Limb (tissue), 2 donors: ENCODE data around the gene GJD3.
"Not testable (repeated sequence)": the region's sequence is repeated elsewhere in the genome, so short reads cannot be mapped to it uniquely, and the experiment has no call there.

Source experiments
- DNase-seq, 2 donors: peaks; one replicate each; pipeline ENCODE4 v3.0.0-alpha.2; 2016; ENCODE audit errors: extremely low spot score in 2 of 2

GJD3 gene, protein sequence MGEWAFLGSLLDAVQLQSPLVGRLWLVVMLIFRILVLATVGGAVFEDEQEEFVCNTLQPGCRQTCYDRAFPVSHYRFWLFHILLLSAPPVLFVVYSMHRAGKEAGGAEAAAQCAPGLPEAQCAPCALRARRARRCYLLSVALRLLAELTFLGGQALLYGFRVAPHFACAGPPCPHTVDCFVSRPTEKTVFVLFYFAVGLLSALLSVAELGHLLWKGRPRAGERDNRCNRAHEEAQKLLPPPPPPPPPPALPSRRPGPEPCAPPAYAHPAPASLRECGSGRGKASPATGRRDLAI

DNA sequence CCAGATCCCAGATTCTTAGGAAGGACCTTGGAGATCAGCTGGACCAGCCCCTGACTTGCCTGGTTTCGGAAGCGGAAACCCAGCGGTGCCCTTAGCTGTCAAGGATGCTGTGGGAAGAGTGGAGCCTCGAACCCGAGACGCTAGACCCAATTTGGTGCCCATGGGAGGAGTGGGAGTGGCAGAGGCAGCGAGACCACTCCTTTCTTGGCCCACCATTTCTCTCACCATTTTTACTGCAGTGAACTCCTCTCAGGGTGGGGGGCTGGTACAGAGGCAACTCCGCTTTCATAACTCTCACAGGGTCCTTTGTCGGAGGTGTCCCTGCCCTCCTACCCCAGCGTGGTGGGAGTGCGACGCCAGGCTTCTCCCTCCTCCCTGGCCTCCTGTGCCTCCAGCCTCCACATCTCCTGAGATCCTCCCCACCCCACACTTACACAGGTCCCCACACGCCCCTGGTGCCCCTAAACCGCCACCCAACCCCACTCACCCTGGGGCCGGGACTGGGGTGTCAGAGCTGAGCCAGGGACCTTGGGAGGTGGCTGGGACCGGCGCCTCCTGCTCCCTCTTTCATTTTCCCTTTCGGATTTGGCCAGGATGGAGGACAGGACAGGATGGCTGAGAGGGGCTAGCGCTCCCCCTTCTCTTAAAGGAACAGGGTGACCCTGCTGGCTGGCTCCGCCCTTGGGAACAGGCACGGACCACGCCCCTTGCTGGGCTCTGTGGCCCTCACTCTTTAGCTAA is at the start of gene GJD3:
GJD3 (minus strand) TSS at position 617 of the 741 bp plus-strand sequence. CDS start 922 bp downstream, outside the sequence.
- DNase-seq: no peak

DNA sequence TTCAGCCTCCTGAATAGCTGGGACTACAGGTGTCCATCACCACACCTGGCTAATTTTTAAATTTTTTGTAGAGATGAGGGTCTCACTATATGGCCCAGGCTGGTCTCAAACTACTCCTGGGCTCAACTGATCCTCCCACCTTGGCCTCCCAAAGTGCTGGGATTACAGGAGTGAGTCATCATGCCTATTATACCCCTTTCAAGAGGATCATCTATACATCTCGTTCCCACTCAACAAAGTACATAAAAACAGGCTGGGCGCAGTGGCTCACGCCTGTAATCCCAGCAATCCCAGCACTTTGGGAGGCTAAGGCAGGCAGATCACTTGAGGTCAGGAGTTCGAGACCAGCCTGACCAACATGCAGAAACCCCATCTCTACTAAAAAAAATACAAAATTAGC is 49.8 kb upstream of the GJD3 start:
- not testable (repeated sequence) for DNase-seq

DNA sequence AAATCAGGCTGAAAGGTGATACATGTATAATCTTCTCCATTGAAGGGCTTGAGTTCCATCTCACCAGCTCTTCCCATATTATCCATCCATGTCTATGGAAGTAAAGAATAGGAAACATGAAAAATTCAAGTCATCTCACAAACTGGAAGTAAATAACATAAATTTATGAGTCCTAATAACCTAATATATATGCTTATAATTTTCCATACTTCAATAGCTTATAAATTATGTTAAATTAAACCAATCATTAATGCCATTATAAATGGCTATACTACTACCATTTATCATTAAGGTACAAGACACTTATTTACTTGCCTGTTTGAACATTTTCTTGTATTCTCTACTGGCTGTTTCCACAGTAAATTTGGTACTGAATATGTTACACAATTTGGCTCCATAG is 48.3 kb upstream of the GJD3 start:
- no peak for DNase-seq

DNA sequence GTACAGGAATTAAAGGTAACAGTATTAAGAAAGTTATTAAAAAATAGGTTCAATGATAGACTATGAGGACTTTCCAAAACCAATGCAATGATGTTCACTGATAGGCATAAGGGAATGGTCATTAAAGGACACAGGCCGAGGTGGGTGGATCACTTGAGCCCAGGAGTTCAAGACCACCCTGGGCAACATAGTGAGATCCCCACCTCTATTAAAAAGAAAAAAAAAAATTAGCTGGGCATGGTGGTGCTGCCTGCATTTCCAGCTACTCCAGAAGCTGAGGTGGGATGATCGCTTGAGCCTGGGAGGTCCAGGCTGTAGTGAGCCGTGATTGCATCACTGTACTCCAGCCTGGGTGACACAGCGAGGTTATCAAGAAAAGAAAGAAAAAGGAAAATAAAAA is 47.3 kb upstream of the GJD3 start:
- DNase-seq: no peak

DNA sequence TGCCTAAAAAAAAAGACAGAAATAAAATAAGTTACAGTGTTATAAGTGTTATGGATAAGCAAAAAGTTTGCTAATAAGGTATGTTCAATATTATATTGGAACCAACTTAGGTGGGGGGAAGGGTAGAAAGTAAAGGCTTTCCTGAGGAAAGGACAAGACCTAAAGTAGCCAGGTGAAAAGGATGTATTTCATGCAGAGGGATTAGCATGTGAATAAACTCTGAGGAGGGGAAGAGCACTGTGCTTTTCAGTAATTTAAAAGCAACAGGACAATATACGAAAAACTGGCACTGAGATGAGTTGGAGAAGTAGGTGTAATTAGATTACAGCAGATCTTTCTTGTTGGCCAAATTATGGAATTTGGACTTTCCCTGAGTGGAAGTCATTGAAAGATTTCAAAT is 45.5 kb upstream of the GJD3 start:
- no peak for DNase-seq

DNA sequence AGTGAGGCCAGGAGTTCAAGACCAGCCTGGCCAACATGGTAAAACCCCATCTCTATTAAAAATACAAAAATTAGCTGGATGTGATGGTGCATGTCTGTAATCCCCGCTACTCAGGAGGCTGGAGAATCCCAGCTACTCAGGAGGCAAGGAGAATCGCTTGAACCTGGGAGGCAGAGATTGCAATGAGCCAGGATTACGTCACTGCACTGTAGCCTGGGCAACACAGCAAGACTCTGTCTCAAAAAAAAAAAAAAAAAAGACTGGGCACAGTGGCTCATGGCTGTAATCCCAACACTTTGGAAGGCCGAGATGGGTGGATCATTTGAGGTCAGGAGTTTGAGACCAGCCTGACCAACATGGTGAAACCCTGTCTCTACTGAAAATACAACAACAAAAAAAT is 45.0 kb upstream of the GJD3 start:
- not testable (repeated sequence) for DNase-seq

DNA sequence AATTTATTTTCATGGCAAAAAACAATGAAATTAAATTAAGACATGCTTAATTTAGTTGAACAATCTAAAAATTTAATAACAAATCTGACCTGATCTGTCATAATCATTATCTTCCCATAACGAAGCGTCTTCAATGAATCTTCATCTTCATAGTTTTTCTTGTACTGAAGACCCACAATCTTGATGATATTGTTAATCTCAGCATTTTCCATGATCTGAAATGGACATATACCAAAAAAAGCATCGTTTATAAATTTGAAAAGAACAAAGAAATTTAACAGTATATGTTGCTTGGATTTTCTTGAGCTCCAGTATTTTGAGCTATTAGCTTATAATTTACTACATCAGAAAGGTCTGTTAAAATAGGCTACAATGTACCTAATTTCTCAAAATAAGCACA is 42.9 kb upstream of the GJD3 start:
- DNase-seq: no peak

DNA sequence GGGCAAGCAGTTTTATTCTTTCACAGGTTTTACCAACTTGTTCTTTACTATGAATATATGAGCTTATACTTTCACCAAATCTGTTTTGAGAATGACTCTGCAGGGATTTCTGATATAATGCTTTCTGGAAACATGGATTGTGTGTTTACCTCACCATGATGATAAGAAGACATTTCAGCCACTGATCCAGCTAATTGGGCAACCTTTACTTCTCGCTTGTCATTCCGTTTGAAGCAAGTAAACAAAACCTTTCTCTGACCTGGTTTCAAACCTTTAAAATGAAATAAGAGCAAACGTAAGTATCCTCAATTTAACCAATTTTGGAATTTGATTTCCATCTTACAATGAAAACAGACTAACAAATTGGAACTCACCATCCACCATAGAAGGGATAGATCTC is 39.5 kb upstream of the GJD3 start:
- no peak for DNase-seq

DNA sequence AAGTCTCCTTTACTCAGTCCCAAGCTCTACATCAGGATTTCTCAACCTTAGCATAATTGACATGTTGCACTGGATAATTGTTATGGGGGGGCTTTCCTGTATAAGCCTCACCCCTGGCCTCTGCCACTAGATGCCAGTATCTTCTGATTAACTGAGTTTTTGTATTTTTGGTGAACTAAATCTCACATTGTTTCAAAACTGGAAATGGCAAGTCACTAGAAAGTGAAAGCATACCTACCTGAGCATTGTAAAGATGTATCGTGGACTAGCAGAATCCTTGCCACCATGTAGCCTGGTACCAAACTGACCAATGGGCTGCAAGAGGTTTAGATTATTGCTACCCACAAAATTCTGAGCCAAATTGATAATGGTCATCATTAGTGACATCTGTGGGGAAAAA is 38.1 kb upstream of the GJD3 start:
- DNase-seq: no peak

DNA sequence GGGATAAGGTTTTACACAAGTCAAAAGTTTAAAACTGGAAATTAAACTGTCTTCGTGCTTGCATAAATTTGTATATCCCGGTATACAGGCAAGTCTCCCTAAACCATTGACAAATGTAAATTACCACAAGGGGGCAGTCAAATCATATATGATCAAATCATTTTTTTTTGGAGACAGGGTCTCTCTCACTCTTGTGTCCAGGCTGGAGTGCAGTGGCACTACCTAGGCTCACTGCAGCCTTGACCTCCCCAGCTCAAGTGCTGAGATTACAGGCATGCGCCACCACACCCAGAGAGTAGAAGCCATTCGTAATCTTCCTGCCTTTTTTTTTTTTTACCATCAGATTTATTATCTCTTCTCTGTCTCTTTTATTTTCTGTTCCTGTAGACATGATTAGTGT is 34.6 kb upstream of the GJD3 start:
- peak in 1 of 2 donors; percentile 66 for DNase-seq

DNA sequence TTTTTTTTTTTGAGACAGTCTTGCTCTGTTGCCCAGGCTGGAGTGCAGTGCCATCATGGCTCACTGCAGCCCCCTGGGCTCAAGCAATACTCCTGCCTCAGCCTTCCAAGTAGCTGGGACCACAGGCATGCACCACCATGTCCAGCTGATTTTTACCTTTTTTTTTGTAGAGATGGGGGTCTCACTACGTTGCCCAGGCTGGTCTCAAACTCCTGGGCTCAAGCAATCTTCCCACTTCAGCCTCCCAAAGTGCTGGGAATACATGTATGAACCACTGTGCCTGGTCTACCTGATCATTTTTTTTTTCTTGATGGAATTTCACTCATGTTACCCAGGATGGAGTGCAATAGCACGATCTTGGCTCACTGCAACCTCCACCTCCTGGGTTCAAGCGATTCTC is 22.0 kb upstream of the GJD3 start:
- not testable (repeated sequence) for DNase-seq

DNA sequence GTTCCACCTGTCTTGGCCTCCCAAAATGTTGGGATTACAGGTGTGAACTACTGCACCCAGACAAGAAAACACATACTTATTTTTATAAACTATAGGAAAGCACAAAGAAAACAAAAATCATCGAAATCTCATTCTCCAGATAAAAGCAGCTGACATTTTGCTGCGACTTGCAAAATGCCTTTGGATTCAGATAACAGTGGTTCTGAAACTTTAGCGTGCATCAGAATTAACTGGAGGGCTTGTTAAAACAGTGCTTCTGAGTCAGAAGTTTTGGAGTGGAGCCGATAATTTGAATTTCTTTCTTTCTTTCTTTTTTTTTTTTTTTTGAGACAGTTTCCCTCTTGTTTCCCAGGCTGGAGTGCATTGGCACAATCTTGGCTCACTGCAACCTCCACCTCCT is 17.7 kb upstream of the GJD3 start:
- DNase-seq: no peak

DNA sequence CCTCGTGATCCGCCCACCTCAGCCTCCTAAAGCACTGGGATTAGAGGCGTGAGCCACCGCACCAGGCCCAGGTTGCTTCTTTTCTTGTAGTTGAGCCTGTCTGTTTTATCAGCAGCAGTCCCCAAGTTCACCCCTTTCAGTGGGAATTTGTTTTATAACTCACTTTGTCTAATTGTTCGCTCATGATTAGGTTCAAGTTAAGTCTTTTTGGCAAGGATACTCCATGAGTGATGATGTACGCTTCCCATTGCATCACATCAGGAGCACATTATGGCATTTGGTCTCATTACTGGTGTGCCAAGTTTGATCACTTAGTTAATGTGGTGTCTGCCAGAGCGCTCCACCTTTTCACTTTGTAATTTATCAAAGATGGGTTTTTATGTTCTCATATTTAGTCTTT is 14.4 kb upstream of the GJD3 start:
- no peak for DNase-seq

DNA sequence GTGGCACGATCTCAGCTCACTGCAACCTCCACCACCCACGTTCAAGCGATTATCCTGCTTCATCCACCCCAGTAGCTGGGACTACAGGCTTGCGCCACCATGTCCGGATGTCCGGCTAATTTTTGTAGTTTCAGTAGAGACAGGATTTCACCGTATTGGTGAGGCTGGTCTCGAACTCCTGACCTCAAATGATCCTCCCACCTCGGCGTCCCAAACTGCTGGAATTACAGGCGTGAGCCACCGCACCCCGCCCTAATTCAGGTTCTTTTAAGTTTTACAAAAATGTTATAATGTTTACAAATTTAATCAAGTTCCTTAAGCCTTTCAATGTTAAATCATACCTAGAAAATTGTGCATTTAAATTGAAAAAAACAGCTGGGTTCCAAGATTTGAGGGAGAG is 13.3 kb upstream of the GJD3 start:
- no peak for DNase-seq

DNA sequence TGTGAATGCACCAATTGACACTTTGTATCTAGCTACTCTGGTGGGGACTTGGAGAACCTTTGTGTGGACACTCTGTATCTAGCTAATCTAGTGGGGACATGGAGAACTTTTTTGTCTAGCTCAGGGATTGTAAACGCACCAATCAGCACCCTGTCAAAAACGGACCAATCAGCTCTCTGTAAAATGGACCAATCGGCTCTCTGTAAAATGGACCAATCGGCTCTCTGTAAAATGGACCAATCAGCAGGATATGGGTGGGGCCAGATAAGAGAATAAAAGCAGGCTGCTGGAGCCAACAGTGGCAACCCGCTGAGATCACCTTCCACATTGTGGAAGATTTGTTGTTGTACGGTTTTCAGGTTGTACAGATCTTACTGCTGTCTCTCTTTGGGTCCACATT is 12.0 kb upstream of the GJD3 start:
- not testable (repeated sequence) for DNase-seq

DNA sequence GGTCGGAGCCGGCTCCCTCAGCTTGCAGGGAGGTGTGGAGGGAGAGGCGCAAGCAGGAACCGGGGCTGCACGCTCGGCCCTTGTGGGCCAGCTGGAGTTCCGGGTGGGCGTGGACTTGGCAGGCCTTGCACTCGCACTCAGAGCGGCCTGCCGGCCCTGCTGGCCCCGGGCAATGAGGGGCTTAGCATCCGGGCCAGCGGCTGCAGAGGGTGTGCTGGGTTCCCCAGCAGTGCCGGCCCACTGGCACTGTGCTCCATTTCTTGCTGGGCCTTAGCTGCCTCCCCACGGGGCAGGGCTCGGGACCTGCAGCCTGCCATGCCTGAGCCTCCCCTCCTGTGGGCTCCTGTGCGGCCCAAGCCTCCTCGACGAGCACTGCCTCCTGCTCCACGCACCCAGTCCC is 11.2 kb upstream of the GJD3 start:
- not testable (repeated sequence) for DNase-seq

DNA sequence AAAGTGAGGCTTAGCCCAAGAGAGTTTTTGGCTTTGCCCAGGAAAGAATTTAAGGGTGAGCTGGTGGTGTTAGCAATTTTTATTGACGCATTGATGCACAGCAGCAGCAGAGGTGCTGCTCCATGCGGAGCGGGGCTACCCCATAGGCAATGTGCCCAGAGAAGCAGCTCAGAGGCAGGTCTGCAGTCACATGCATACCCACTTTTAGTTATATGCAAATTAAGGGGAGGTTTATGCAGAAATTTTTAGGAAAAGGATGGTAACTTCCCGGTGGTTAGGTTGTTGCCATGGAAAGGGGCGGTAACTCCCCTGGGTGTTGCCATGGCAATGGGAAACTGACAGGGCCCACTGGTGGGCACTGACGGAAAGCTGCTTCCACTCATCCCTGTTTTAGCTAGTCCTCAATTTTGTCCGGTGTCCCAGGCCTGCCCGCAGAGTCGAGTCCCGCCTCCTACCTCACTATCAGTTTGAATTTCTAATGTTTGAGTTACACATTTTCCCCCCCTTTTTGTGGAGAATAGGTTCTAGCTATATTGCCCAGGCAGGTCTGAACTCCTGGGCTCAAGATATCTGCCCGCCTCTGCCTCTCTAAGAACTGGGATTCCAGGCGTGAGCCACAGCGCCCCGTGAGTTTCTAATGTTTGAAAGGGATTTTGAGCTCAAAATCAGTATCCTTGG is 10.4 kb upstream of the GJD3 start:
- DNase-seq: no peak

DNA sequence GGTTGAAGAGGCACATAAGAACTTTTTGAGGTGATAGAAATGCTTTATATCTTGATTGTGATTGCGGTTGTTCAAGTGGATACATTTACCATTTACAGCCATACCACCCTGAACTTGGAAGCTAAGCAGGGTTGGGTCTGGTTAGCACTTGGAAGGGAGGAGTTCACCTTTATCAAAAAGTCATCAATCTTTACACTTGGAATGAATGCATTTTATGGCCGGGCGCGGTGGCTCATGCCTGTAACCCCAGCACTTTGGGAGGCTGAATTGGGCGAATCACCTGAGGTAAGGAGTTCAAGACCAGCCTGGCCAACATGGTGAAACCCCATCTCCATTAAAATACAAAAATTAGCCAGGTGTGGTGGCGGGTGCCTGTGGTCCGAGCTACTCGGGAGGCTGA is 9.5 kb upstream of the GJD3 start:
- no peak for DNase-seq

DNA sequence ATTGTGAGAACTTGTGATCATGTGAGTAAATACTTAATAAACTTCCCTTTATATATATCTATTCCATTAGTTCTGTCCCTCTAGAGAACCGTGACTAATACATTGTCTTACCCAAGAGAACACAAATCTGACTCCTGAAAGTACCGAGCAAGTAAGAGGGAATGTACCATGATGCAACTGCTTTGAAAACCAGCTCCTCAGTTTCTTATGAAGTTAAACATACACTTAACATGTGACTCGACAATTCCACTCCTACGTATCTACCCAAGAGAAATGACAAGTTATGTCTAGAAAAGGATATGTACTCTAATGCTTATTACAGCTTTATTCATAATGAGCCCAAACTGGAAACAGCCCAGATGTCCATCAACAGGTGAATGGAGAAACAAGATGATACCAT is 8.8 kb upstream of the GJD3 start:
- DNase-seq: no peak

DNA sequence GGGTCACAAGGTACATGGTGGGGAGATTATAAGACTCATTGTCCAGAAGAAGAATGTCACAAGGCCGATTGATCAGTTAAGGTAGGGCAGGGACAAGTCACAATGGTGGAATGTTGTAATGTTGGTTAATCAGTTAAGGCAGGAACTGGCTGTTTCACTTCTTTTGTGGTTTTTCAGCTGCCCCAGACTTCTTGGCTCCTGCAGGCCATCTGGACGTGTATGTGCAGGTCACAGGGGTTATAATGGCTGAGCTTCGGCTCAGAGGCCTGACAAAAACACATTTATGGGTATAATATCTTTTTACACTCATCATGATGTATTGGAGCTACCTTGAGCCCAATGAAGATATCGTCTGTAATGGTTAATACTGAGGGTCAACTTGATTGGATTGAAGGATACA is 8.1 kb upstream of the GJD3 start:
- not testable (repeated sequence) for DNase-seq

DNA sequence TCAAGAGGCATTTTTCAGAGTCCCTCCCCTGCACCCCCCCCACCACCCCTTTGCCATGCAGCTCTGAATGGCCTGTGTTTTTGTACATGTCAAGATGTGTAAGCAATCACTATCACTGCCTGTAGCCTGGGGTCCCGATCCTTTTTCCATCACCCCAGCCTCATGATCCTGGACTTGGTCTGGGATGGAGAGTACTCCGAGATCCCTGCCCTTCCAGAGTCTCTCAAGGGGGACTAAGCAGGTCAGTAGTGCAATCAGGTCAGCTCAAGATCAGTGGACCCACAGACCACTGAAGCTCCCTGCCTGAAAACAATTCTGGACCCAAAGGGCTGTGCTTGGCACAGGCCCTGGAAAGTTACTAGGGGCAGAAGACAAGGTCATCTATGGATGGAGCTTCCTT is 7.5 kb upstream of the GJD3 start:
- DNase-seq: no peak

DNA sequence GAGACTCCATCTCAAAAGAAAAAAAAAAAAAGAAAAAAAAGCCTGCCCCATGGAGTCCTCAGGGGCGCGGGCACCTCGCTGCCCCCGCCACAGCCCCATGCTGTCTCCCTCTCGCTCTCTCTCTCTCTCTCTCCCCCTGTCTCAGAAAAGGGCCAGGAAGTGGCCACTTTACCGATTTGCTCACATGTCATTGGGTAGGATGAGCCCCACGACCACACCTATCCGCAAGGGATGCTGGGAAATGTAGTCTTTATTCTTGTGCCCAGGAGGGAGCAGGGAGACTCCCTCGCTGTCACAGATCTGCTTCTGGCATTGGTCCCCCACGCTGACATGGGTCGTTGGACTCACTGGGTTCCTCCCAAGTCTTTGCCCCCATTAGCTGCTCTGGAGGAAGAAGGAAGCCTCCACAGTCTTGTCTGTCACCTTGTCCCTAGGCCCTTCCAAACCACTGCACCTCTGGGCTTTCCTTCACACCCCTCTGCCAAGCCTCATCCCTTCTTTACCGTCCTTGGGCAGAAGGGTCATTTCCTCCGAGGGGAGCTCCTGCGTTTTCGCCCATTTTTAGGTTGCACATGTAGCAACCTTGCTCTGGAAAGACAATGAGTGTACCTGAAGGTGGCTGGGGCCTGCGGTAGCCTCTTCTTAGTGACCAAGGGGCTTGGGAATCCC is 6.9 kb upstream of the GJD3 start:
- no peak for DNase-seq
